Thymus (tissue), 11 donors: ENCODE results near the gene MICU2. TPM values are rescaled to one million over a fixed set of nuclear protein-coding genes. Genes with fewer than 3 reads are reported as not detected.

Source experiments
- DNase-seq, 9 donors: peaks; one replicate each; pipeline ENCODE4 v3.0.0-alpha.2; 2013; ENCODE audit warnings: low spot score in 9 of 9, low read depth in 6 of 9, missing footprints in 1 of 9
- H3K27ac ChIP-seq, 2 donors: one replicate each; pipeline ENCODE4 v1.5.1; 2013; ENCODE audit warnings: control low read depth in 1 of 2, low read depth in 1 of 2, low read length in 1 of 2, mild to moderate bottlenecking in 1 of 2, moderate library complexity in 1 of 2
- H3K27me3 ChIP-seq, 2 donors: one replicate each; pipeline ENCODE4 v1.5.1; 2013; ENCODE audit warnings: low read length in 1 of 2; ENCODE audit not compliant: control insufficient read depth in 2 of 2, insufficient read depth in 1 of 2
- H3K36me3 ChIP-seq, 2 donors: one replicate each; pipeline ENCODE4 v1.5.1; 2013; ENCODE audit warnings: low read length in 1 of 2, mild to moderate bottlenecking in 1 of 2, moderate library complexity in 1 of 2; ENCODE audit not compliant: control insufficient read depth in 2 of 2, insufficient read depth in 2 of 2
- H3K4me1 ChIP-seq, 2 donors: one replicate each; pipeline ENCODE4 v1.5.1; 2013; ENCODE audit warnings: low read length in 2 of 2; ENCODE audit not compliant: control insufficient read depth in 2 of 2, insufficient read depth in 2 of 2
- H3K4me3 ChIP-seq, 2 donors: one replicate each; pipeline ENCODE4 v1.5.1; 2013; ENCODE audit warnings: low read length in 2 of 2, control low read depth in 1 of 2, mild to moderate bottlenecking in 1 of 2
- H3K9me3 ChIP-seq, 2 donors: one replicate each; pipeline ENCODE4 v1.5.1; 2013; ENCODE audit warnings: low read length in 1 of 2, mild to moderate bottlenecking in 1 of 2; ENCODE audit not compliant: control insufficient read depth in 2 of 2, insufficient read depth in 1 of 2
- WGBS: extraction: QIAGEN DNeasy Blood & Tissue Kit; methylation state at CpG from one replicate; pipeline ENCODE4 v1.1.7; 2013; 5-methylcytosine and 5-hydroxymethylcytosine counted together
- polyA plus RNA-seq: library from polyadenylated mRNA; stranded (reverse); fragments of 200-250 nt; gene quantifications from one replicate; pipeline ENCODE4 v1.2.3, GENCODE V29; 2013
- total RNA-seq: library from RNA; stranded (reverse); fragments of 120-200 nt; gene quantifications from one replicate; pipeline ENCODE4 v1.2.4, GENCODE V29; 2013
- donor health status: healthy.

MICU2 gene
- total and polyA plus RNA-seq, 2 donors: 47.5 to 80.0 TPM

- DNase-seq: no peak
- 97% methylated on average over 3 of the region's 3 CpGs for WGBS
- H3K4me3 ChIP-seq: no peak overlapping the region
- no peaks in the 10 kb centered on the region for H3K27me3 ChIP-seq
- no peak overlapping the region for H3K27ac ChIP-seq
- no peaks in the 10 kb centered on the region for H3K4me1 ChIP-seq
- H3K36me3 ChIP-seq: peaks cover 8 to 13% of the 10 kb centered on the region in 2 donors
- H3K9me3 ChIP-seq: no peaks in the 10 kb centered on the region
Measured at GRCh38 chr13:21504379-21504778, 99.6 kb downstream of the MICU2 start.

GRCh38 chr13:21501686-21502085 lies 102.3 kb downstream of the MICU2 start:
- H3K4me1 ChIP-seq: no peaks in the 10 kb centered on the region
- no peak for DNase-seq
- H3K9me3 ChIP-seq: no peaks in the 10 kb centered on the region
- no peaks in the 10 kb centered on the region for H3K27me3 ChIP-seq
- WGBS: 98% methylated on average over 3 of the region's 3 CpGs
- H3K27ac ChIP-seq: no peak overlapping the region
- peaks cover 7% of the 10 kb centered on the region in 2 donors for H3K36me3 ChIP-seq
- H3K4me3 ChIP-seq: no peak overlapping the region

GRCh38 chr13:21486322-21486721 lies 117.6 kb downstream of the MICU2 start:
- 96% methylated on average over 4 of the region's 4 CpGs for WGBS

GRCh38 chr13:21483748-21484147 lies 120.2 kb downstream of the MICU2 start:
- no peak overlapping the region for H3K27ac ChIP-seq
- H3K27me3 ChIP-seq: no peaks in the 10 kb centered on the region
- H3K4me1 ChIP-seq: no peaks in the 10 kb centered on the region
- H3K36me3 ChIP-seq: no peaks in the 10 kb centered on the region
- no peak for DNase-seq
- 97% methylated on average over 24 of the region's 24 CpGs for WGBS
- no peak overlapping the region for H3K4me3 ChIP-seq
- H3K9me3 ChIP-seq: peaks cover 0 to 16% of the 10 kb centered on the region in 2 donors

More at GRCh38 chr13:21486322-21486721, 117.6 kb downstream of the MICU2 start:
- H3K36me3 ChIP-seq: peaks cover 5% of the 10 kb centered on the region in 2 donors
- no peaks in the 10 kb centered on the region for H3K4me1 ChIP-seq
- peaks cover 0 to 16% of the 10 kb centered on the region in 2 donors for H3K9me3 ChIP-seq
- H3K4me3 ChIP-seq: no peak overlapping the region
- H3K27me3 ChIP-seq: no peaks in the 10 kb centered on the region
- H3K27ac ChIP-seq: no peak overlapping the region
- DNase-seq: no peak

- no peak for DNase-seq
- no peaks in the 10 kb centered on the region for H3K4me1 ChIP-seq
Measured at GRCh38 chr13:21481359-21481758, 122.6 kb downstream of the MICU2 start.

GRCh38 chr13:21478881-21479808 lies 124.8 kb downstream of the MICU2 start:
- WGBS: 46% methylated on average over 8 of the region's 8 CpGs

More at GRCh38 chr13:21481359-21481758, 122.6 kb downstream of the MICU2 start:
- Histone ChIP-seq H3K27me3 (no peaks in the 10 kb centered on the region), H3K27ac (no peak overlapping the region), H3K4me3 (no peak overlapping the region), H3K9me3 (peaks cover 0 to 5% of the 10 kb centered on the region in 2 donors), H3K36me3 (no peaks in the 10 kb centered on the region)
- 86% methylated on average over 6 of the region's 6 CpGs for WGBS

GRCh38 chr13:21476893-21477472 lies 127.0 kb downstream of the MICU2 start:
- Histone ChIP-seq H3K27me3 (no peaks in the 10 kb centered on the region), H3K4me1 (no peaks in the 10 kb centered on the region), H3K36me3 (no peaks in the 10 kb centered on the region), H3K9me3 (no peaks in the 10 kb centered on the region), H3K4me3 (peak overlapping the region; percentile 26 to 42), H3K27ac (no peak overlapping the region)
- 16% methylated on average over 18 of the region's 18 CpGs for WGBS
- DNase-seq: peak; percentile 58 to 90 (median 80)

More at GRCh38 chr13:21478881-21479808, 124.8 kb downstream of the MICU2 start:
- peak; percentile 36 to 90 (median 77) for DNase-seq
- no peak overlapping the region for H3K27ac ChIP-seq
- no peaks in the 10 kb centered on the region for H3K9me3 ChIP-seq
- H3K27me3 ChIP-seq: no peaks in the 10 kb centered on the region
- H3K4me3 ChIP-seq: no peak overlapping the region
- H3K4me1 ChIP-seq: no peaks in the 10 kb centered on the region
- no peaks in the 10 kb centered on the region for H3K36me3 ChIP-seq

GRCh38 chr13:21475115-21475514 lies 128.9 kb downstream of the MICU2 start:
- Histone ChIP-seq H3K9me3 (no peaks in the 10 kb centered on the region), H3K4me3 (no peak overlapping the region), H3K36me3 (no peaks in the 10 kb centered on the region), H3K27me3 (no peaks in the 10 kb centered on the region), H3K27ac (no peak overlapping the region), H3K4me1 (no peaks in the 10 kb centered on the region)
- DNase-seq: no peak
- WGBS: 80% methylated on average over 6 of the region's 6 CpGs

GRCh38 chr13:21470785-21471184 lies 133.2 kb downstream of the MICU2 start:
- no peaks in the 10 kb centered on the region for H3K27me3 ChIP-seq
- no peaks in the 10 kb centered on the region for H3K4me1 ChIP-seq
- no peak overlapping the region for H3K4me3 ChIP-seq
- no peak for DNase-seq
- H3K27ac ChIP-seq: no peak overlapping the region
- H3K36me3 ChIP-seq: no peaks in the 10 kb centered on the region
- peaks cover 0 to 4% of the 10 kb centered on the region in 2 donors for H3K9me3 ChIP-seq
